ENCODE data around the gene RABAC1.

Gene RABAC1

GRCh38 chr19:41990028-41990427, 30.9 kb upstream of the RABAC1 start:
- H3K4me3 ChIP-seq (ENCODE audit: control insufficient read depth, low read depth, low read length), result no peak overlapping the region
- DNase-seq (ENCODE audit: low read depth), result no peak
- TF ChIP-seq CTCF (IDR thresholded peaks at IDR 0.05; ENCODE audit: control insufficient read depth, insufficient read depth, low read depth, low read length, missing control alignments), result no peak

- no peak for TF ChIP-seq CTCF (IDR thresholded peaks at IDR 0.05; ENCODE audit: control insufficient read depth, insufficient read depth, low read depth, low read length, missing control alignments)
- no peak for DNase-seq (ENCODE audit: low read depth)
- no peak overlapping the region for H3K4me3 ChIP-seq (ENCODE audit: control insufficient read depth, low read depth, low read length)
These were observed 29.8 kb upstream of the RABAC1 start for GRCh38 chr19:41988947-41989346.

- no peak for DNase-seq (ENCODE audit: low read depth)
These were observed 28.2 kb upstream of the RABAC1 start for GRCh38 chr19:41987141-41987860.

GRCh38 chr19:41984961-41985360, 25.8 kb upstream of the RABAC1 start:
- DNase-seq (ENCODE audit: low read depth), result no peak
- no peak for TF ChIP-seq CTCF (IDR thresholded peaks at IDR 0.05; ENCODE audit: control insufficient read depth, insufficient read depth, low read depth, low read length, missing control alignments)

More at GRCh38 chr19:41987141-41987860, 28.2 kb upstream of the RABAC1 start:
- TF ChIP-seq CTCF (IDR thresholded peaks at IDR 0.05; ENCODE audit: control insufficient read depth, insufficient read depth, low read depth, low read length, missing control alignments), result no peak
- no peak overlapping the region for H3K4me3 ChIP-seq (ENCODE audit: control insufficient read depth, low read depth, low read length)

GRCh38 chr19:41981724-41982123, 22.6 kb upstream of the RABAC1 start:
- H3K4me3 ChIP-seq (ENCODE audit: control insufficient read depth, low read depth, low read length), result no peak overlapping the region
- no peak for DNase-seq (ENCODE audit: low read depth)
- TF ChIP-seq CTCF (IDR thresholded peaks at IDR 0.05; ENCODE audit: control insufficient read depth, insufficient read depth, low read depth, low read length, missing control alignments), result no peak

More at GRCh38 chr19:41984961-41985360, 25.8 kb upstream of the RABAC1 start:
- no peak overlapping the region for H3K4me3 ChIP-seq (ENCODE audit: control insufficient read depth, low read depth, low read length)

GRCh38 chr19:41978470-41978869, 19.3 kb upstream of the RABAC1 start:
- TF ChIP-seq CTCF (IDR thresholded peaks at IDR 0.05; ENCODE audit: control insufficient read depth, insufficient read depth, low read depth, low read length, missing control alignments), result no peak
- no peak for DNase-seq (ENCODE audit: low read depth)
- H3K4me3 ChIP-seq (ENCODE audit: control insufficient read depth, low read depth, low read length), result no peak overlapping the region
